Measurements from ENCODE around the gene RAI1.

Gene RAI1

DNA sequence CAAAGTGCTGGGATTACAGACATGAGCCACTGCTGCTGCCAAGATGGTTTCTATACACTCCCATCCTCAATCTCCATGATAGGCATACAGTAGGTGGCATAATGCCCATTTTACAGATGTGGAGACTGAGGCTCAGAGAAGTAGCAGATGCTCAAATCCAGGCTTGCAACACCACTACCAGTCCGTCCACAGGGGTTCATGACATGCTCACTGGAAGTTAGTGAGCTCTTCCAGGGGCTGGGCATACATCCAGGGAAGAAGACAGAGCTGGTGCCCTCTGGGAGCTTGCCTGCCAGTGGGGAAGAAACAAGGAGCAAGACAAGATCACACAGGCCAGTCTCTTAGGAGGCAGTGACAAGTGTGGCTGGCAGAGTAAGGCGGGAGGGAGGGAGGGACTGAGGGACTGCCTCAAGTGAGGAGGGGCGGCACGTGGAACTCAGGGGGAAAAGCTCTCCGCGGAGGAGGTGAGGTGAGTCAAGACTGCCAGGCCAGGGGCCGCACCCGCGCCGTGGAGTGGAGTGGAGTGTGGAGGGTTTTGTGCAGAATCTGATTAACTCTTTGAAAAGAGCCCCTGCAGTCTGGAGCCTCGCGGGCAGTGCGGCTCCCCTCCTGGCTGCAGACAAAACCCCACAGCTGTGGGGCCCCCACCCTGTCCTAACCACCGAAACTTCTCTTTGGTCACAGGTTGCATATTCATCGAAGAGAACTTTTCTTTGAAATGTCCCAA lies 127.6 kb downstream of the RAI1 start:
- no peak for DNase-seq (ENCODE audit: extremely low spot score)
- TF ChIP-seq L3MBTL2 (conservative IDR thresholded peaks at IDR 0.05) (no peak), BHLHE40 (IDR thresholded peaks at IDR 0.05; ENCODE audit: borderline replicate concordance) (no peak), HDGF (IDR thresholded peaks at IDR 0.05; ENCODE audit: borderline replicate concordance) (no peak), ELF4 (IDR thresholded peaks at IDR 0.05) (no peak), FOXA1 (IDR thresholded peaks at IDR 0.05) (no peak), ZNF384 (IDR thresholded peaks at IDR 0.05) (no peak)
- POLR2A ChIA-PET, result interaction anchor here (0.9 to 24.8 kb wide), 3 partner anchors 9 to 128 kb away, joined by 3 to 369 read pairs (median 3); partner anchors contain the start of genes RAI1 and SREBF1
- CTCF ChIA-PET, result no interaction called here

DNA sequence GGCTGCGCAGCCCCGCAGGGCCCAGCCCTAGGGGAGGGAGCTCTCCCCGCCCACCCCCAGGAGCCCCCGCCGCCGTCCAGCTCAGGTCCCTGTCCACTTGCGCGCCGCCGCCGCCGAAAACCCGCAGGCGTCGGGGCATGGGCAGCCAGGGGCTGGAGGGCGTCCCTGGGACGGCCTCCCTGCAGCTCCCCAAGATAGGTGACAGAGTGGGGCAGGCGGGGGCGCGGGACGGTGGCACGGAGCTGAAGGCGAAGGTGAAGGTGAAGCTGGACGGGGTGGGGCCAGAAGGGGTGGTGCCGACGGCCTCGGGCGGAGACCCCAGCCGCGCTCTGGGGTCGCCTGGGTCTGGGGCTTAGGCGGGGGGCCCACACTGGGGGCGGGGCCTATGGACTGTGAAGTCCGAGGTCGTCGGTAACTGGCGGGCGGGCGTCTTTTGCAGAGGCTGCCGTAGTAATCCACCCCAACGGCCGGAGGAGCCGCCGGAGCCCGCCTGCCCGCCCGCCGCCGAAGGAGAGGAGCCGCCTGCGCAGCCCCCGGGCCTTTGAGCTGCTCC lies 128.3 kb downstream of the RAI1 start:
- no peak for DNase-seq (ENCODE audit: extremely low spot score)
- ChIA-PET CTCF (no interaction called here), POLR2A (interaction anchor here (0.9 to 24.8 kb wide), 3 partner anchors 8 to 129 kb away, joined by 3 to 369 read pairs (median 3); partner anchors contain the start of genes RAI1 and SREBF1)
- TF ChIP-seq FOXK2 (IDR thresholded peaks at IDR 0.05) (no peak), CTBP1 (IDR thresholded peaks at IDR 0.05; ENCODE audit: borderline replicate concordance) (no peak), L3MBTL2 (conservative IDR thresholded peaks at IDR 0.05) (no peak), ZNF384 (IDR thresholded peaks at IDR 0.05) (no peak), ELF4 (IDR thresholded peaks at IDR 0.05) (no peak), FOXA1 (IDR thresholded peaks at IDR 0.05) (no peak), TARDBP (IDR thresholded peaks at IDR 0.05) (no peak), NFRKB (IDR thresholded peaks at IDR 0.05) (no peak), ARNT (IDR thresholded peaks at IDR 0.05) (no peak), SUZ12 (IDR thresholded peaks at IDR 0.05) (no peak), FOXM1 (IDR thresholded peaks at IDR 0.05; ENCODE audit: borderline replicate concordance) (no peak), LEF1 (IDR thresholded peaks at IDR 0.05; ENCODE audit: borderline replicate concordance) (no peak), BHLHE40 (IDR thresholded peaks at IDR 0.05; ENCODE audit: borderline replicate concordance) (no peak)

DNA sequence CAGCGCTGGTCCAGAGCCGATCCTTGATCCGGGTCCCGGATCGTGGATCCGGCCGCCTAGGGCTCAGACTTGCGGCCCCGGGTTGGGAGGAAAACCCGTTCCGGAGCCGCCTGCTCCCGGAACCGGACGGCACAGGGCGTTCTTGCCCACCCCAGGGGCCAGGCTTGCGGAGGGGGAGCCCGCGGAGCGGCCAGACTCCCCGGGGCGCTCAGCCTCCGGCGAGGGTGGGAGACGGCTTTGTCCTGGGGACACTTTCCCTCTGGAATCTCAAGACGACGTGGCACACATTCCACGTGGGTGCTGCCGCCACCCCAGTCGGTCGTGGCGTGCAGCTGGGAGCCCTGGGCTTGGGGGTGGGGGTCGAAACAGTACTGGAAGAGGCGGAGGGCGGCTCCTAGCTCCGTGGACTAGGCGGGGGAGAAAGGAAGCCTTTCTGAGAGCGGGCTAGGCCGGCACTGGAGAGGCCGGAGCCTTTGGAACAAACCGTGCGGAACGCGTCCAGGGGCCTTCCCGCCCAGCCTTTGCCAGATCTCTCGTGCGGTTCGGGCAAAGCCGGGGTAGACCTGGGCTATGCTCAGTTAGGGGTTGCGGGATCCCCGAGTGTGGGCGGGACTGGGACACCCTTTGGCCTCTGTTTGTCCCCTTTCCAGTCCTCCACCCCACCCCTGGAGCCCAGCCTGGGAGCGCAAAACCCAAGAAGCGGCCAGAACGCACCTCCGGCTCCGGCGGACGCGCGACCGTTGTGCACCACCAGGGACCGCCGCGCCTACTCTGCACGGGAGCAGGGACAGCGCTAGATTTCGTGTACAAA lies 129.0 kb downstream of the RAI1 start:
- POLR2A ChIA-PET, result interaction anchor here (24.8 kb wide), 1 partner anchor 25 kb away, joined by 369 read pairs; the partner anchor contains the start of gene SREBF1
- TF ChIP-seq ZNF384 (IDR thresholded peaks at IDR 0.05), result no peak
- CTCF ChIA-PET, result interaction anchor here (0.7 kb wide), 1 partner anchor 62 kb away, joined by 7 read pairs; no protein-coding TSS in a partner anchor
- peak; percentile 70 for DNase-seq (ENCODE audit: extremely low spot score)

DNA sequence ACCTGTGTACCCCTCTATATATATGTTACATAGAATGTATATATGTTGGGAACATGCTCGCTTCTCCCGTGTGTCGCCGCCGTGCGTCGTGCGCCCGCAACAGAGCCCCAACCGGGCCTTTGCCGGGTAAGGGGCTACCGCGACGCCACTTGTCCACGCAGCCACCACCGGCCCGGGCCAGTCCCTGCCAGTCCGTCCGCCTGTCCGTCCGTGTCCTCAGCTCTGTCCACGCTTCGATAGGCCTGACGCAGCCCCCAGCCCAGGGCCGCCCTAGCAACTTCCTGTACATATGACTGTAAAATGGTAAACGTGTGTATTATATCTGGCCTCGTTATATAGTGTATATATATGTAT lies 129.6 kb downstream of the RAI1 start:
- DNase-seq (ENCODE audit: extremely low spot score), result no peak
- ChIA-PET CTCF (interaction anchor here (0.7 to 1.9 kb wide), 7 partner anchors 21 to 222 kb away, joined by 3 to 7 read pairs (median 4); partner anchors contain the start of gene SREBF1), POLR2A (interaction anchor here (1.1 to 24.8 kb wide), 2 partner anchors 10 to 25 kb away, joined by 3 to 369 read pairs; partner anchors contain the start of gene SREBF1)
- TF ChIP-seq ARNT (IDR thresholded peaks at IDR 0.05) (no peak), HDGF (IDR thresholded peaks at IDR 0.05; ENCODE audit: borderline replicate concordance) (no peak), ELF4 (IDR thresholded peaks at IDR 0.05) (no peak), ZNF384 (IDR thresholded peaks at IDR 0.05) (no peak), TARDBP (IDR thresholded peaks at IDR 0.05) (no peak), BHLHE40 (IDR thresholded peaks at IDR 0.05; ENCODE audit: borderline replicate concordance) (no peak), FOXM1 (IDR thresholded peaks at IDR 0.05; ENCODE audit: borderline replicate concordance) (no peak), L3MBTL2 (conservative IDR thresholded peaks at IDR 0.05) (no peak), FOXA1 (IDR thresholded peaks at IDR 0.05) (no peak), FOXK2 (IDR thresholded peaks at IDR 0.05) (no peak)

DNA sequence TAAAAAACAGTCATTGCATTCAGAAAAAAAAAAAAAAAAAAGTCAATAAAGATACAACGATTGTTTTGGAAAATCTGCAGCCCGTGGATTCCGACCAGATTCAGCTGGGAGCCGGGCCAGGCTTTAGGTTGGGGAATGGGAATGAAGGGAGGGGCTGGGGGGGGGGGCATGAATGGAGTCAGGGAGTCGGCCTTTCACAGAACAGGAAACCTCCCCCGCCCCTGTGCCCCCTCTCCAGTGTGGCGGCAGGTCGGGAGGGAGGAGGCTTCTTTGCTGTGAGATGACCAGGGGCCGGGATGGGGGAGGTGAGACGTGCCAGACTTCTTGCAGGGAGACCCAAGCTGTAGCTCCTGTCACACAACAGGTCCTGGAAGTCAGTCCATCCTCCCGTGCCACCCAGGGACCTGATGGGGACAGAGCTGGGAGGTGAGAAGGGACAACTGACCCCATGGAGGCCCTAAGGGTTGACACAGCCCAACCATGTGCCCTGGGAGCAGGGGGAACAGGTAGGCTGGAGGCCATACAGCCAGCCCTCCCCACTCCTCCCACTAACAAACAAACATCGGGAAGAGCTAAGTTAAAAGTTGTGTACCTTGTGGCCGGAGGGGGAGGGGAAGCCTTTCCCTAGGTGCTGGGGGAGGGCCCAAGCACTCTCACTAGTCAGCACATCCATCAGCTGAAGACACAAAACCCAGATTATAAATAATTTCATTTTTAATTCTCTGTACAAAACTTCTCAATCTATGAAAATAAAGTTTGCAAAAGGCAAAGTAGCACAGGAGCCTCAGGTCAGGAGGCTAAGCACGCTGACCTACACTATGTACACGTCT lies 130.3 kb downstream of the RAI1 start:
- ChIA-PET CTCF (interaction anchor here (0.6 to 1.9 kb wide), 15 partner anchors 8 to 222 kb away, joined by 3 to 7 read pairs (median 3); partner anchors contain the start of gene SREBF1), POLR2A (interaction anchor here (0.7 to 24.8 kb wide), 3 partner anchors 9 to 117 kb away, joined by 3 to 369 read pairs (median 3); partner anchors contain the start of gene SREBF1)
- TF ChIP-seq ZNF384 (IDR thresholded peaks at IDR 0.05) (no peak), FOXA1 (IDR thresholded peaks at IDR 0.05) (no peak), L3MBTL2 (conservative IDR thresholded peaks at IDR 0.05) (no peak), ELF4 (IDR thresholded peaks at IDR 0.05) (no peak), BHLHE40 (IDR thresholded peaks at IDR 0.05; ENCODE audit: borderline replicate concordance) (no peak), TARDBP (IDR thresholded peaks at IDR 0.05) (no peak), NFRKB (IDR thresholded peaks at IDR 0.05) (no peak), HDGF (IDR thresholded peaks at IDR 0.05; ENCODE audit: borderline replicate concordance) (0 out of 2 replicates have a peak, but pooled peaks have one; percentile 63), LEF1 (IDR thresholded peaks at IDR 0.05; ENCODE audit: borderline replicate concordance) (0 out of 2 replicates have a peak, but pooled peaks have one; percentile 33), ARNT (IDR thresholded peaks at IDR 0.05) (no peak), FOXM1 (IDR thresholded peaks at IDR 0.05; ENCODE audit: borderline replicate concordance) (no peak), SUZ12 (IDR thresholded peaks at IDR 0.05) (no peak), SP1 (IDR thresholded peaks at IDR 0.05) (no peak), CTBP1 (IDR thresholded peaks at IDR 0.05; ENCODE audit: borderline replicate concordance) (no peak), FOXK2 (IDR thresholded peaks at IDR 0.05) (no peak)
- TF ChIP-seq, protein P1, sequence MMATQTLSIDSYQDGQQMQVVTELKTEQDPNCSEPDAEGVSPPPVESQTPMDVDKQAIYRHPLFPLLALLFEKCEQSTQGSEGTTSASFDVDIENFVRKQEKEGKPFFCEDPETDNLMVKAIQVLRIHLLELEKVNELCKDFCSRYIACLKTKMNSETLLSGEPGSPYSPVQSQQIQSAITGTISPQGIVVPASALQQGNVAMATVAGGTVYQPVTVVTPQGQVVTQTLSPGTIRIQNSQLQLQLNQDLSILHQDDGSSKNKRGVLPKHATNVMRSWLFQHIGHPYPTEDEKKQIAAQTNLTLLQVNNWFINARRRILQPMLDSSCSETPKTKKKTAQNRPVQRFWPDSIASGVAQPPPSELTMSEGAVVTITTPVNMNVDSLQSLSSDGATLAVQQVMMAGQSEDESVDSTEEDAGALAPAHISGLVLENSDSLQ (IDR thresholded peaks at IDR 0.05), result no peak
- peak; percentile 18 for DNase-seq (ENCODE audit: extremely low spot score)

Data from HEK293T (cell line).